NCI-H446 (cell line): ENCODE data around the gene DHRS4.
"Not testable (repeated sequence)": the region's sequence is repeated elsewhere in the genome, so short reads cannot be mapped to it uniquely, and the experiment has no call there.

Source experiments
- DNase-seq, 2 experiments: peaks; one replicate each; lab custom pipeline; 2025; lab: John Stamatoyannopoulos, UW

The DHRS4 gene

GRCh38 chr14:23984891-23985602 lies 31.5 kb downstream of the DHRS4 start:
- peak in 1 of 2 experiments; percentile 60 for DNase-seq

DNA sequence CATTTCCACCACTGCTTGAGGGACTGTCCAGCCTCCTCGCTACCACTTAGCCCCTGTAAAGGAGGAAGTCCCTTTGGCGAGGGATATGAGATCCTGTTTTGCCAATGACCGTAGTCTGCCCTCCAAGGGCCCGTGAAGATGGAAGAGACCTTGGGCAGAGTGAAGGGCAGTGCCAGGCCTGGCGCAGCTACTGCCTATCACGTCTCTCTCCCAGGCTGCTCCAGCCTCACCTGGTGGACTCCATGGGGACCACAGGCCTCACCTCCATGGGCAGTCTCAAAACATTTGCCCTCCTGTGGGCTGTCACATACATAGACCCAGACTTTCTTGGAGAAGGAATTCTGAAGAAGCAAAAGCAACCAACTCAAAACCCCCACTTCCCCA lies 34.6 kb downstream of the DHRS4 start:
- not testable (repeated sequence) for DNase-seq

- peak; percentile 75 to 95 for DNase-seq
Measured at GRCh38 chr14:23988607-23989363, 35.2 kb downstream of the DHRS4 start, which contains the start of gene DHRS4L2. Gene DHRS4L2 (plus strand): TSS chr14:23988929. CDS start chr14:23988948, 19 bp downstream.

DNA sequence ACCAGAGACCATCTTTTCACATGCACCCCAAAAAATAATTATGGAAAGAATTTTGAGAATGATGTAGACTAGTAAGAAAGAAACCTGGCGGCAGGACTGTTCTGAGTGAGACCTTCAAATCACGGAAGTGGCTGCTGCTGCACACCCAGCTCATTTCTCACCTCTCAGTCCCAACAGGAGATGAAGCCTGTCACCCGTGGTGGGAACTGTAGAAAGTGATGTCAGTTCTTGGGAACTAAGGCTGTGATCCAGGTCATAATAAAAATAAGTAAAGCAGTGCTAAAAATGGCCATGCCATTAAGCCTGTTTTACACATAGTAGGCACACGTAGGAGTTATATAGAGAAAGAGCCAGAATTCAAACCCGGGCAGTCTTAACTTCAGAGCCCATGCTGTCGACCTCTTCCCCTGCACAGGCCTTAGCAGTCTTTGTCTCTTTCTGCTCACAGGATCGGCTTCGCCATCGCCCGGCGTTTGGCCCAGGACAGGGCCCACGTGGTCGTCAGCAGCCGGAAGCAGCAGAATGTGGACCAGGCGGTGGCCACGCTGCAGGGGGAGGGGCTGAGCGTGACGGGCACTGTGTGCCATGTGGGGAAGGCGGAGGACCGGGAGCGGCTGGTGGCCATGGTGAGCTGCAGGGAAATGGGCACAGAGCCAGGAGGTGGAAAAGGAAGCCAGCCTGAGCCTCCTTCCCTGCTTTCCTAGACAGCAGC lies 36.3 kb downstream of the DHRS4 start:
- DNase-seq, result peak; percentile 86 to 94

- peak in 1 of 2 experiments; percentile 73 for DNase-seq
Measured at GRCh38 chr14:23990961-23991360, 37.4 kb downstream of the DHRS4 start.

DNA sequence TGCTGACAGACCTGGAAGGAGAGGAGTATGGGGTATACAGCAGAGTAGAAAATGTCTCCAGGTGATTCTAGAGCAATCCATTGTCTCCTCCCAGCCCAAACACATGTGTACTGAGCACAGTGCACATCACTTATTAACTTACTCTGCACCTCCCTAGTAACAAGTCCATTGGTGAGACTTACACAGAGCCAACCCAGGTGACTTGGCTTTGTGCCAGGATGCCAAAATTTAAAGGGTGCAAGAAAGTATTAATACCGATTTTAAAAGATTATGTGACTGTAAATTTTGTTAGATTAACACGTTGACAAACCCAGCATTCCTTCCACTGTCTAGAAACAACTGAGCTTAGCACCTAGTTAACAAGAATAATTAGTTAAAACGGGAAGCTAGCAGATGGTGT lies 39.5 kb downstream of the DHRS4 start:
- DNase-seq, result not testable (repeated sequence)

GRCh38 chr14:23996009-23996408 lies 42.4 kb downstream of the DHRS4 start:
- not testable (repeated sequence) for DNase-seq

DNA sequence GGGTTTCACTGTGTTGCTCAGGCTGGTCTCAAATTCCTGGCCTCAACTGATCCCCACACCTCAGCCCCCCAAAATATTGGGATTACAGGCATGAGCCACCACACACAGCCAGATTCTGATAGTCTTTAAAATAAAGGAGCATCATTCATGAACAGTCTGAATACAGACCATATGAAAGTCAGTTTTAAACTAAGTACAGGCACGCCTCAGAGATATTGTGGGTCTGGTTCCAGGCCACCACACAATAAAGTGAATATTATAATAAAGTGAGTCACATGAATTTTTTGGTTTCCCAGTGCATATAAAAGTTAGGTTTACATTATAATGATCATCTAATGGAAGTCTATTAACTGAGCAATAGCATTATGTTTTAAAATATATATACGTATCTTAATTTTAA lies 43.3 kb downstream of the DHRS4 start:
- DNase-seq, result not testable (repeated sequence)

DNA sequence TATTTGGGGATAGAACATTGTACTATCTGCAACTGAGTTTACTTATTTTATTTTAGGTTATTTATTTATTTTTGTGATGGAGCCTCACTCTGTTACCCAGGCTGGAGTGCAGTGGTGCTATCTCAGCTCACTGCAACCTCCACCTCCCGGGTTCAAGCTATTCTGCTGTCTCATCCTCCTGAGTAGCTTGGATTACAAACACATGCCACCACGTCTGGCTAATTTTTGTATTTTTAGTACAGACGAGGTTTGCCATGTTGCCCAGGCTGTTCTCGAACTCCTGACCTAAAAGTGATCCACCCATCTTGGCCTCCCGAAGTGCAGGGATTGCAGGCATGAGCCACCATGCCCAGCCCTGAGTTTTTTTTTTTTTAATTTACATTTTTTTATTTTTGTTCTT lies 46.1 kb downstream of the DHRS4 start:
- not testable (repeated sequence) for DNase-seq

DNA sequence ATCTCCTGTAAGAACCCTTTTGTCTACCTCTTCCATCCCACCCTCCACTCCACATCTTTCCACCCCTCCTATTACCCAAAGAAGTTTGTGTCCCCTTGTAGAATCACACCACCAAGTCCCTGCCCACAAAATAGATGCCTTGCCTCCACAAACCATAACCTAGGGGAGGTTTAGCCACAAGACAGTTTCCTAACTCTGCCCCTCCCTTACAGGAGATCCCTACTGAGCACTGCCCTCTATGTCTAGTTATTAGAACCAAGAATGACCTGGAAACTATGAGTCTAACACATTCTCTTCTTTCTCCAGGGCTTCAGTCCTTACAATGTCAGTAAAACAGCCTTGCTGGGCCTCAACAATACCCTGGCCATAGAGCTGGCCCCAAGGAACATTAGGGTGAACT lies 47.5 kb downstream of the DHRS4 start:
- DNase-seq, result not testable (repeated sequence)

- not testable (repeated sequence) for DNase-seq
Measured at GRCh38 chr14:24001679-24002078, 48.1 kb downstream of the DHRS4 start.

DNA sequence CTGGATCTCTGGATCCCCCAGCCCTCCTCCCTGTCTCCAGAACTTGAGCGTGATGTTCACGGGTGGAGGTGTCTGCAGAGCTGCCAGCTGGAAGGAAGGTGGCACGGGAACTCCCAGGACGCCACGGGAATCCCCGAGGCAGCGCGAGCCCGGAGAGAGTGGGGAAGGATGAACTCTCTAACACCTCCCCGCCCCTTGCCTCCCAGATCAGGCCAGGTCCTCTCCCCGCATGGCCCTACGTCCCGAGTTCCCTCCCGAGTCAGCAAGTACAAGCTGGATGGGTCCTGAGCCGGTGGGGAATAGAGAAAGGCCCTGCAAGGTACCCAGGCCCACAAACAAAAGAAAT lies 52.9 kb downstream of the DHRS4 start:
- not testable (repeated sequence) for DNase-seq

DNA sequence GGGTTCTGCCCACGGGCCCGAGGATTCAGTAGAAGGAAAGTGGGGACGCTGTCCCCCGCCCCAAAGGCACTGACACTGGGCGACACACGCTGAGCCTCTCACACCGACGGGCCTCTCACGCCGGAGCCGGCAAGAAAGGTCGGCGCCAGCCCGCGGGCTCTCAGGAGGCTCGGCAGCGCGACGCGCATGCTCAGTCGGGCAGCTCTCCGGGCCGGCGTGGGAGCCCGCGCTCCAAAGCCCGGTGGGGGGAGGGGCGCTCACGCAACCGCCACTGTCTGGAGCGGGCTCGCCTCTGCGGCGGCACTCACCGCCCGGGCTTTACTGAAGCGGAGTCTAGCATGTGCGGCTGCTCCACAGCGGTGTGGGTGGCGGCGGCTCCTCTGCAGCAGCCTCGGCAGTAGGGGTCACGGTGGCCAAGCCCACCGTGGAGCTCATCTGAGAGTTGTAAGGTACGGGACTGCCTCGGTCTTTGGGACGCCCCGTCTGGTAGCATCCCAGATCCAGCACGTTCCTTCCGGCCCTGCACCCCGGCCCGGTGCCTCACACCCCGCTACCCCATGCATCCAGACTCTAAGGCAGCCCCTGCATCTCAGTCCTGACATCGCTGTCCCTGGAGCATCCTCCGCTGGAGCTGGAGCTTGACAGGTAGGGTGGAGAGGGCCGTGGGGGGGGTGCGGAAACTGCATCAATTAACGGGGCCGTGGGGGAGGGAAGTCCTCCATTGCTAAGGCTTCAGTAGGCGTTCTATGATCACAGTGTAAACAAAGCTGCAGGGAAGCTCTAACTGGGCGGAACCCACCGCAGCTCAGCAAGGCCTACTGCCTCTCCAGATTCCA lies 53.5 kb downstream of the DHRS4 start:
- peak in 1 of 2 experiments; percentile 36 for DNase-seq

GRCh38 chr14:24011051-24011450 lies 57.5 kb downstream of the DHRS4 start:
- no peak for DNase-seq

- not testable (repeated sequence) for DNase-seq
Measured at GRCh38 chr14:24012726-24013273, 59.2 kb downstream of the DHRS4 start.

GRCh38 chr14:24013654-24014514 lies 60.3 kb downstream of the DHRS4 start:
- DNase-seq, result peak; percentile 59 to 87

DNA sequence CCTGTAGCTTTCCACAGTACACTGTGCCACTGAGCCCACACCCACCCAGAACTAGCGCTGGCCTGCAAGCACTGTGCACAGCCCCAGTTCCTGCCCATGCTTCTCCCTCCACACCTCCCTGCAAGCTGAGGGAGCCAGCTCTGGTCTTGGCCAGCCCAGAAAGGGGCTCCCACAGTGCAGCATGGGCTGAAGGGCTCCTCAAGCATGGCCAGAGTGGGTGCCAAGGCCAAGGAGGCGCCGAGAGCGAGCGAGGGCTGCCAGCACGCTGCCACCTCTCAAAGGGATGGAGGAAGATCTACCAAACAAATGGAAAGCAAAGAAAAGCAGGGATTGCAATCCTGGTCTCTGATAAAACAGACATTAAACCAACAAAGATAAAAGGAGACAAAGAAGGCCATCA lies 62.2 kb downstream of the DHRS4 start:
- DNase-seq, result not testable (repeated sequence)
